Fibroblast of pulmonary artery (primary cell): ENCODE measurements around the gene SPNS2.

ENCODE experiments used
- DNase-seq: peaks from one replicate; pipeline ENCODE4 v3.0.0-alpha.2; 2010; ENCODE audit warnings: low read depth
- H3K4me3 ChIP-seq: replicated peaks from 2 replicates; pipeline ENCODE4 v1.5.1; 2011; ENCODE audit warnings: low read depth, mild to moderate bottlenecking, control low read depth, low read length, moderate library complexity
- TF ChIP-seq, protein P1 (sequence below): IDR thresholded peaks from 2 replicates; pipeline ENCODE4 v1.5.1; 2011; ENCODE audit warnings: mild to moderate bottlenecking, control low read depth, low read length, inconsistent platforms; ENCODE audit errors: missing control alignments

Gene SPNS2

GRCh38 chr17:4541328-4542002 lies 42.8 kb downstream of the SPNS2 start:
- TF ChIP-seq, protein P1, sequence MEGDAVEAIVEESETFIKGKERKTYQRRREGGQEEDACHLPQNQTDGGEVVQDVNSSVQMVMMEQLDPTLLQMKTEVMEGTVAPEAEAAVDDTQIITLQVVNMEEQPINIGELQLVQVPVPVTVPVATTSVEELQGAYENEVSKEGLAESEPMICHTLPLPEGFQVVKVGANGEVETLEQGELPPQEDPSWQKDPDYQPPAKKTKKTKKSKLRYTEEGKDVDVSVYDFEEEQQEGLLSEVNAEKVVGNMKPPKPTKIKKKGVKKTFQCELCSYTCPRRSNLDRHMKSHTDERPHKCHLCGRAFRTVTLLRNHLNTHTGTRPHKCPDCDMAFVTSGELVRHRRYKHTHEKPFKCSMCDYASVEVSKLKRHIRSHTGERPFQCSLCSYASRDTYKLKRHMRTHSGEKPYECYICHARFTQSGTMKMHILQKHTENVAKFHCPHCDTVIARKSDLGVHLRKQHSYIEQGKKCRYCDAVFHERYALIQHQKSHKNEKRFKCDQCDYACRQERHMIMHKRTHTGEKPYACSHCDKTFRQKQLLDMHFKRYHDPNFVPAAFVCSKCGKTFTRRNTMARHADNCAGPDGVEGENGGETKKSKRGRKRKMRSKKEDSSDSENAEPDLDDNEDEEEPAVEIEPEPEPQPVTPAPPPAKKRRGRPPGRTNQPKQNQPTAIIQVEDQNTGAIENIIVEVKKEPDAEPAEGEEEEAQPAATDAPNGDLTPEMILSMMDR: no peak
- DNase-seq: no peak
- H3K4me3 ChIP-seq: no peak overlapping the region

- DNase-seq: no peak
- TF ChIP-seq, protein P1: no peak
- no peak overlapping the region for H3K4me3 ChIP-seq
Measured at GRCh38 chr17:4542003-4542725, 43.5 kb downstream of the SPNS2 start.

- DNase-seq: no peak
- TF ChIP-seq, protein P1: no peak
- no peak overlapping the region for H3K4me3 ChIP-seq
Measured at GRCh38 chr17:4542726-4543191, 44.1 kb downstream of the SPNS2 start.

- TF ChIP-seq, protein P1: no peak
Measured at GRCh38 chr17:4543557-4544026, 44.9 kb downstream of the SPNS2 start.

GRCh38 chr17:4544135-4544950 lies 45.7 kb downstream of the SPNS2 start:
- TF ChIP-seq, protein P1: no peak
- DNase-seq: no peak
- H3K4me3 ChIP-seq: no peak overlapping the region

More at GRCh38 chr17:4543557-4544026, 44.9 kb downstream of the SPNS2 start:
- DNase-seq: no peak
- no peak overlapping the region for H3K4me3 ChIP-seq

DNA sequence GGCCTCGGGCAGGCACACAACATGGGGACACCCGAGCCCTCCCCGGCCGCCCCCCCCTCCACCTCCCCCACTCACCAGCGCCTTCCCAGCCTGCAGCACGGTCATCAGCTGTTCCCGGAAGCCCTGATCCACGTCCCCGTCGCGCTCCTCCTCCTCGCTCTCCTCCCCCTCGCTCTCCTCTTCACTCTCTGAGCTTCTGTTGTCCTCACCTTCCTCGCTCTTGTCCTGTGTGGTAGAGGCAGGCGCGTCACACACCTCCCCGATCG lies 46.2 kb downstream of the SPNS2 start:
- H3K4me3 ChIP-seq: no peak overlapping the region
- TF ChIP-seq, protein P1: no peak
- no peak for DNase-seq
